ENCODE measurements around the gene VENTX.

Gene VENTX

GRCh38 chr10:133238466-133238804, 780 bp downstream of the VENTX start:
- no peak for DNase-seq

DNA sequence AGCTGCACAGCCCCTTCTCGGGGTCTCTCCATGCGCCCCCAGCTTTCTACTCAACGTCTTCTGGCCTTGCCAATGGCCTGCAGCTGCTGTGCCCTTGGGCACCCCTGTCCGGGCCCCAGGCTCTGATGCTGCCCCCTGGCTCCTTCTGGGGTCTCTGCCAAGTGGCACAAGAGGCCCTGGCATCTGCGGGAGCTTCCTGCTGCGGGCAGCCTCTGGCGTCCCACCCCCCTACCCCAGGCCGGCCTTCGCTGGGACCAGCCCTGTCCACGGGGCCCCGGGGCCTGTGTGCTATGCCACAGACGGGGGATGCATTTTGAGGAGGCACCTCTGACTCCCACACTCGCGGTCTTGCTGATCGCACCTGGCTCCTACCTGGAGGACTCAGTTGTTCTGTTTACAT, 2.3 kb downstream of the VENTX start:
- DNase-seq: no peak

GRCh38 chr10:133241501-133242205, 4.0 kb downstream of the VENTX start:
- DNase-seq: no peak

- no peak for DNase-seq
Observed at GRCh38 chr10:133242611-133243356, 5.1 kb downstream of the VENTX start.

GRCh38 chr10:133243593-133243992, 5.9 kb downstream of the VENTX start:
- no peak for DNase-seq

DNA sequence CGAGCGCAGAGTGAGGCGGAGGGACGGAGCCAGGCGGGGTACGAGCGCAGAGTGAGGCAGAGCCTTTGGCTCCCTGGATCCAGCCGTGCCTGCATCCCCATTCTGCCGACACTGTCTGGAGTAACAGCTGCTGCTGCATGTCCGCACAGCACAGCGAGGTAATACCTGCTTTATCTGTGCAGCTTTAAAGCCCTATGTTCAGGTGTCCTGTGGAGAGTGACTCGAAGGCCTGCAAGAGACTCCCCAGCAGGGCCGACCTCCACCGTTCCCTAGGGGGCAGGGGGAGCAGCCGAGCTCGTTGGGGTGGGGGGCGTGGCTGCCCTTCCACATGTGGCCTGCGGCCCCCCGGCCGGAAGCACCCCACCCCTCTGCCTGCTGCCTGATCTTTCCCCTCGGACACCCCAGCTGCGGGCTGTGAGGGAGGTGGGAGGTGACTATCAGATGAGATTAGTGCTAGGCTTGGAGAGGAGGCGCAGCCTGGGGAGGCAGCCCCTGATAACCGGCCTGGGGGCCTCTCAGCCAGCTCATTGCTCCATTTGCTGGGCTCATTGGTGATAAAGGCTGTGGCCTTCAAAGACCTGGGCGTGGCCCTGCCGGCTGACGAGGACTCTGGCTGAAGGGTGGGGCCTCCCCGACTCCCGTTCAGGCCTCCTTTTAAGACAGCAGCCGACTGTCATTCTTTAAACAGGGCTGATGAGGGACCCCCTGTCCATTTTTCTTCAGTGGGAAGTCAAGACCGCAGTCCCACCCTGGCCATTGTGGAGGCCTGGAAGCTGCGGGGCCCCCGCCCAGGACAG, 8.0 kb downstream of the VENTX start:
- no peak for DNase-seq

DNA sequence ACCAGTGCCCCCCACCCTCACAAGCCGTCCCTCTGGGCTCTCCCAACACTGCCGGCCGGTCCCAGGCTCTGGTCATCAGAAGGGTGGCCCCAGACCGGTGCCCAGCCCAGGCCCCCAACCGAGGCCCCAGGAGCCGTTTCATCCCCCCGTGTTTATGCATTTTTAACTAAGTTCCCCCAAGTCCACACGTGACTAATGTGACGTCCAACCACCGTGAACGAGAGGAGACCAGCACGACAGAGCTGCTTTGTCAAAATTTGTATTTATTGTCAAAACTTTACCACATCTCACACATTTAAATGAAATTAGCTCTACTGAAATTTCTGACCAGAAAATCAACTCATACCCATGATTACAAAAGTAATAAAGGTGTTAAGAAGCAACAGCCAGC, 8.6 kb downstream of the VENTX start:
- DNase-seq: no peak

DNA sequence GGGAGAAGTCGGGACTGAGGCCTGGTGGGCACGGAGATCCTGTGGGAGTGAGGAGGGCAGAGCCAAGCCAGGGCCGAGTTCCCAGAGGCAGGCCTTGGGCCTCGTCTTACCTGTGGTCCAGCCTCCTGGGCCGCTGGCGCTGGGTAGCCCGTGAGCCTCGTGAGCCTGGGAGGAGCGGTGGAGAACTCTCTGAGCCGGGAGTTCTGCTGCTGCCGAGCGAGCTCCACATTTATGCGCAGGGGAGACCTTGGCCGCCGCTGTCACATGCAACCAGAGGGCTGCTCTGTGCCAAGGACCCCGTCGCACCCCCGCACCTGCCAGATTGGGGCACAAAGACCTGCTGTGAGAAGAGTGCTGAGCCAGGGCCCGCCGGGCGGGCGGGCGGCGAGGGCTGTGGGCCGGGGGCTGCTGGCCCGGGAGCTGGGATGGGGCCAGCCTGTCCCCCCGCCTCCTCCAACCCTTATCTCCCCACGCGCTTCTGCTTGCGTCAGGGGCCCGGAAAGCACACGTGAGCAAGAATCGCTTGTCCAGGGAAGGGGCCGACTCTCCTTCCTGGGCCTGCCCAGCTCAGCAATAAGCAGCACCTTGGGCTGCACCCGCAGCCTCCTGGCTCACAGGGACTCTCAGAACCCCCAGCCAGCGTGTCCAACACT, 10.2 kb downstream of the VENTX start:
- no peak for DNase-seq

DNA sequence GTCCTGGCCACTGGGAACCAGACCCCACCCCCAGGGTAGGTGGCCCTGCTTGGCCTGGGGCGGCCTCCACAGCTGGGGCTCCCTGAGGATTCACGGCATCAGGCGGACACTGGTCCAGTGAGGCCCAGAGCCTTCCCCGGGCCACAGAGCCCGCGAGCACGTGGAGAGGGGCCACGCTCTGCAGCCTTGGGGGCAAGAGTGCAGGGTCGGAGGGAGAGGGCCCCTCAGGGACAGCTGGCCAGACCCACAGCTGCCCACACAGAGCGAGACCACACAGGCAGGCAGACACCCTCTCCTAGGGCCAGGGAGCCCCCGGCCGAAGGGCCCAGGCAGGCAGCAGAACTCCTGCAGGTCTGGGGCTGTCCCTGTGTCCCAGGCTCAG, 10.7 kb downstream of the VENTX start:
- DNase-seq: no peak

DNA sequence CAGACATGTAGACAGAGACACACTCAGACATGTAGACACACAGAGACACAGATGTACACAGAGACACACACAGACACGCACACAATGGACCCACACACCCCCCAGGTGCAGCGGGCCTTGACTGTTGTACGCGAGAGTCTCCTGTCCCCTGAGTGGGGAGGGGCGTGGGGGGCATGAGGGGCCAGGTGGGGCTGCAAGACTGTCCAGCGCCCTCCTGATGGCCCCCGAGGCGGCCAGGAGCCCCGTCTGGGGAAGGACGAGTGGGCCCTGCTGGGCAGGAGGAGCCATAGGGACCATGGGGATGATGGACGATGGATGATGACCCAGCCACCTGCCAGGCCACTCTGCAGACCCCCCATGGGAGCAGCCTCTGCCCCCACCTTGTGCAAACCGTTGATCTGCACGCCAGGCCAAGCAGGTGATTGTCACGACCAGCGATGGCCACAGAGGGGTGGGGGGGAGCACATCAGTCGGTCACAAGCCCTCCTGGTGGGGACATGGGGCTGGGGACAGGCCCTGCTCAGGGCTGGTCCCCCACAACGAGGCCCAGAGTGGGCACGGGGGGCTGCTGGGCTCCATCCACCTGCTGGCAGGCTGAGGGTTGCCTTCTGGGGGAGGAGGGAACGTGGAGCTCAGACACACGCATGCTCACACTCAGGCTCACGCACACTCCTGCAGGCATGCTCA, 11.6 kb downstream of the VENTX start:
- no peak for DNase-seq

DNA sequence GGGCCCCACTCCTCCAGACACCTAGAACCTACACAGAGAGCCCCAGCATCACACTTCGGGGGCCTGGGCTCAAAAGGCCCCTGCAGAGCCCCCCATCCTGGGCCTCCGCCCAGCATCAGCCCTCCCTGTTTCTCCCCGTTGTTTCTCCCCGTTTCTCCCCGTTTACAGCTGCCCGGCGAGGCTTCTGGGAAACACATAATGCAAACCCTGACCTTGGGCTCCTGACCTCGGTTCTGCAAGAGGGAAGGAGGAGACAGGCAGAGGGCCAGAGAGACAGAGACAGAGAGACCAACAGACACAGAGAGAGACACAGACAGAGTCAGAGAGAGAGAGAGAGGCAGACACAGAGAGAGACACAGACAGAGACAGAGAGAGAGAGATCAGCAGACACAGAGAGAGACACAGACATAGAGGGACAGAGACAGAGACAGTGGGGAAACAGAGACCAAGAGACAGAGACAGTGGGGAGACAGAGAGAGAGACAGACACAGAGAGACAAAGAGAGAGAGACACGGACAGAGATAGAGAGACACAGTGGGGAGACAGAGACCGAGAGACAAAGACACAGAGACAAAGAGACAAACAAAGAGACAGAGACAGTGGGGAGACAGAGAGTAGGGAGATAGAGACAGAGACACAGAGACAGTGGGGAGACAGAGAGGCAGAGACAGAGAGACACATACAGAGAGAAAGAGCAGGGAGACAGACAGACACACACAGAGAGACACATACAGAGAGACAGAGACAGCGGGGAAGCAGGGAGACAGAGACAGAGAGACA, 12.5 kb downstream of the VENTX start:
- no peak for DNase-seq

- DNase-seq: no peak
Observed at GRCh38 chr10:133251388-133252222, 13.9 kb downstream of the VENTX start.

DNA sequence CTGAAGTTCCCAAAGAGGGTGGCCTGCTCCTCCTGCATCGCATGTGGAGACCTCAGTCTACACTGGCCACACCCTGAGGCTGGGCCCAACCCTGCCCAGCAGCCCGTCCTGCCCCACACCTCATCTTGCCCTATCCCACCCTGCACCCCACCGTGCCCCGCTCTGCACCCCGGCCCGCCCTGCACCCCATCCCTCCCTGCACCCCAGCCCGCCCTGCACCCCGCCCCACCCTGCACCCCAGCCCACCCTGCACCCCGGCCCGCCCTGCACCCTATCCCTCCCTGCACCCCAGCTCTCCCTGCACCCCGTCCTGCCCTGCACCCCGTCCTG, 14.5 kb downstream of the VENTX start:
- no peak for DNase-seq

DNA sequence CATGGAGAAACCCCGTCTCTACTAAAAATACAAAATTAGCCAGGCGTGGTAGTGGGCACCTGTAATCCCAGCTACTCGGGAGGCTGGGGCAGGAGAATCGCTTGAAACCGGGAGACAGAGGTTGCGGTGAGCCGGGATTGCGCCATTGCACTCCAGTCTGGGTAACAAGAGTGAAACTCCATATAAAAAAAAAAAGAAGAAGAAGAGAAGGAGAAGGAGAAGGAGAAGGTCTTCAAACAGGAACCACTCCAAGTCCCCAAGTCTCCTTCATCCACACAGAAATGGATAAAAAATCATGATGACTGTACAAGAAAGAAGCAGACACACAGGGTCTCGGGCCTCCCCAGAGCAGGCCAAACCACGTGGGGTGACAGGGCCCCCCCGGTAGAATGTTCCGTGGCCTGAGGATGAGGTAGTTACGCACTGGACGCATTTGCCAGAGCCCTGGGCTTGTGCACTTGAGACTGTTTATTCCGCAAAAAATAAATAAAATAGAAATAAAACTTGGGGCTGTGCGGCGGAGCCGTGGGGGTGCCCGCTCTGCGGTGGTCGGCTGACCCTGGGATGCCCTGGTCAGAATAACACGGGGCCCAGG, 15.8 kb downstream of the VENTX start:
- no peak for DNase-seq

- DNase-seq: no peak
Observed at GRCh38 chr10:133254421-133255120, 16.9 kb downstream of the VENTX start.

GRCh38 chr10:133255323-133255722, 17.7 kb downstream of the VENTX start:
- no peak for DNase-seq

DNA sequence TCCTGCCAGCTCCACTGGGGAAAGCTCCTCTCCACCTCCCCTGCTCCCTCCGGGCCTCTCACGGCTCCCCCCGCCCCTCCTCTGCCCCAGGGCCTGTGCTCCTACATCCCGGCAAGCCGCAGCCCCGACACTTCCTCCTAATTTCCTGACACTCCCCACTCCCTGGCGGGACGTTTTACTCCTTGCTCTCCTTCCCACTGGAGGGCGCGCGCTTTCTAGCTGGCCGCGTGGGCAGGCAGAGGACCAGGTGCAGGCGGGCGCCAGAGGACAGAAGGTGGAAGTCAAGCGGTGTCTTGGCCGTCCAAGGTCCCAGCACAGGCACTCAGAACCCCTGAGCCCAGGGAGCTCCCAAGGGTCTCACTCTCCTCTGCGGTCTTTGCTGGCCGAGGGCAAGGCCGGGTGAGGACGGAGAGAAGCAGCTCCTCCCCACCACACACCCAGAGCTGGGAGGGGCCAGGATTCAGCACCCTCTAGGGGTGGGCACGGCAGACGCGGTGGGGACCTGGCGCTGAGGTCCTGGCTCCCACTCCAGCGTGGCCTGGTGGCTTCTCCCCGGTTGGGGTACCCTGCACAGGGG, 19.9 kb downstream of the VENTX start:
- DNase-seq: no peak

DNA sequence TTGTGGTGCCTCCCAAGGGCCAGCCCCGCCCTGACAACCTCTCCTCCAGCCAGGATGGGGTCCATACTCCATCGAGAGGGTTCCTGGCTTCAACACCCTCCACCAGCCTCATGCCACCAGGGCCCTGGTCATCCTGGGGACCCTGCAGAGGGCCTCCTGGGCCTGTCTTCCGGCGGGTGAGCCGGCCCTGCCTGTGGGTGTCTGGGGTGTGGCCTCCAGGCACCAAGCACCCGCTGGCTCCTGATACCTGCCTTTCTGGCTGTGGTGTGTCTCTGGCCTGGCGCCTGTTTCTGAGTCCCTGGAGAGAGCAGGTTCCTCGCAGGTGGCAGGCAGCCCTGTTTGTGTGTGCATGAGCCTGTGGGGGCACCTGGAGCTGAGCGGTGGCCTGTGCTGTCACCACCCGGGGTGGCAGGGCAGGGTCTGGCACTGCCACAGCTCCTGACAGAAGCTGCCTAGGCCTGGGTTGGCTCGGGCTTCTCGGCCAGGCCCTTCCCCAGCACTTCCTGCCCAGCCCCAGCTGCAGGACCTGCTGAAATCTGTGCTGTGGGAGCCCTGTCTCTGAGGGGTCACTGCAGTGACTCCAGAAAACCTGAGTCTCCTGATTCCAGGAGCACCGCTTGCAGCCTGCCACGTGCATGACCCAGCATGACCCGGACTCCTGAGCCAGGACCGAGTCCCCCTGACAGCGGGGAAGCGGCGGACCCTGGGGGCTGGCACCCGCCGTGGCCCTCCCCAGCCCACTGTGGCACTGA, 20.6 kb downstream of the VENTX start:
- DNase-seq: no peak

Measured in DMS79 (cell line).